A673 (cell line): ENCODE results near the gene NOX4. TPM values are rescaled to one million over a fixed set of nuclear protein-coding genes. Genes with fewer than 3 reads are reported as not detected.

Experiments used
- BruUV-seq: library from RNA; stranded (reverse); fragments of 400-500 nt; replicated peaks from 2 replicates; lab custom pipeline; 2021; lab: Mats Ljungman, UMichigan
- CTCF ChIA-PET: fragments of 300-600 bp; sonication (Branson Sonifier 250); formaldehyde crosslinking; loops from one replicate; lab custom pipeline; 2022; ENCODE audit warnings: antibody characterized with exemption; lab: Charles Lee
- POLR2A ChIA-PET: fragments of 300-600 bp; sonication (Branson Sonifier 250); formaldehyde crosslinking; loops from one replicate; lab custom pipeline; 2022; ENCODE audit warnings: antibody characterized with exemption; ENCODE audit not compliant: low non-redundant PET; lab: Charles Lee
- DNase-seq: peaks from one replicate; pipeline ENCODE4 v3.0.0-alpha.2; 2015; ENCODE audit warnings: low spot score
- H3K27ac ChIP-seq: fragments of 200-600 bp; sonication (generic); 2 replicates; pipeline ENCODE4 v1.5.1; 2016; ENCODE audit warnings: mixed run types, low read depth, mild to moderate bottlenecking, mixed read lengths, antibody characterized with exemption, low read length; ENCODE audit not compliant: poor library complexity, severe bottlenecking
- H3K27me3 ChIP-seq: fragments of 200-600 bp; sonication (generic); replicated peaks from 2 replicates; pipeline ENCODE4 v1.6.1; 2017; ENCODE audit warnings: mixed run types, low read depth, mild to moderate bottlenecking, mixed read lengths, antibody characterized with exemption, low read length; ENCODE audit not compliant: insufficient read depth, poor library complexity
- H3K36me3 ChIP-seq: fragments of 200-600 bp; sonication (generic); 2 replicates; pipeline ENCODE4 v1.6.1; 2016; ENCODE audit warnings: mixed run types, mild to moderate bottlenecking, mixed read lengths, antibody characterized with exemption, low read length; ENCODE audit not compliant: insufficient read depth, poor library complexity, severe bottlenecking
- H3K4me1 ChIP-seq: fragments of 200-600 bp; sonication (generic); 2 replicates; pipeline ENCODE4 v1.6.1; 2017; ENCODE audit warnings: mixed run types, mild to moderate bottlenecking, mixed read lengths, antibody characterized with exemption, low read length; ENCODE audit not compliant: insufficient read depth, poor library complexity, severe bottlenecking
- H3K4me3 ChIP-seq: fragments of 200-600 bp; sonication (generic); 2 replicates; pipeline ENCODE4 v1.5.1; 2016; ENCODE audit warnings: low read depth, mixed run types, mild to moderate bottlenecking, mixed read lengths, low read length; ENCODE audit not compliant: poor library complexity, severe bottlenecking
- H3K9me3 ChIP-seq: fragments of 200-600 bp; sonication (generic); 2 replicates; pipeline ENCODE4 v1.6.1; 2016; ENCODE audit warnings: mixed run types, low read depth, mild to moderate bottlenecking, mixed read lengths, antibody characterized with exemption, low read length; ENCODE audit not compliant: poor library complexity, severe bottlenecking
- EZH2 ChIP-seq: fragments of 200-600 bp; sonication (generic); IDR thresholded peaks from 2 replicates; pipeline ENCODE4 v1.6.1; 2017; ENCODE audit warnings: borderline replicate concordance, low read depth, mild to moderate bottlenecking, mixed read lengths, antibody characterized with exemption, low read length; ENCODE audit not compliant: poor library complexity, severe bottlenecking
- intact Hi-C: fragments of 100-400 bp; cut with micrococcal nuclease; formaldehyde crosslinking; loops from one replicate; pipeline ENCODE4 v1.10.0; 2022; ENCODE audit not compliant: unreplicated experiment
- total RNA-seq: library from RNA; stranded (reverse); gene quantifications from 2 replicates; pipeline ENCODE4 v1.2.3, GENCODE V29; 2021
- TF ChIP-seq, protein P1 (sequence below): fragments of 300-800, 200-600 bp; sonication (generic); conservative IDR thresholded peaks from 2 replicates; pipeline ENCODE4 v1.5.1; 2017; ENCODE audit warnings: low read depth, mild to moderate bottlenecking, antibody characterized with exemption, low read length, moderate library complexity, mixed read lengths

Gene NOX4
- total RNA-seq, 1 experiment from 2014 or later = 0.19 TPM

DNA sequence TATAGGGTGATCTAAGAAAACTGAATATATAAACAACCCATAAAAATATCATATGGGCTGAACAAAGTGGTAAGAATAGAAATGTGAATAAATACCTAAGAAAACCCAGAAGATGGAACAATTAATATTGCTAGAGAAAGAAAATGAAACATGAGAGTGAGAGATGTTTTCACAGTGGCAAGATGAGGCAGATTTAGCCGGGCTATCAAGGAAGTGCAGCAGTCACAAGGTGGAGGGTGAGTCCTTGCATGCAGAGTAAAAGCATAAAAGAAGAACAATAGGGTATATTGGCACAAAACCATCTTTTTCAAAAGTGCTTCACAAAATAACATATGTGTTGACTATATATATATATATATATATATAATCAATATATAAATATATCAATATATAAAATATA, 49.6 kb downstream of the NOX4 start:
- DNase-seq = no peak
- H3K4me1 ChIP-seq = peaks cover 17% of the 10 kb centered on the region
- TF ChIP-seq, protein P1, sequence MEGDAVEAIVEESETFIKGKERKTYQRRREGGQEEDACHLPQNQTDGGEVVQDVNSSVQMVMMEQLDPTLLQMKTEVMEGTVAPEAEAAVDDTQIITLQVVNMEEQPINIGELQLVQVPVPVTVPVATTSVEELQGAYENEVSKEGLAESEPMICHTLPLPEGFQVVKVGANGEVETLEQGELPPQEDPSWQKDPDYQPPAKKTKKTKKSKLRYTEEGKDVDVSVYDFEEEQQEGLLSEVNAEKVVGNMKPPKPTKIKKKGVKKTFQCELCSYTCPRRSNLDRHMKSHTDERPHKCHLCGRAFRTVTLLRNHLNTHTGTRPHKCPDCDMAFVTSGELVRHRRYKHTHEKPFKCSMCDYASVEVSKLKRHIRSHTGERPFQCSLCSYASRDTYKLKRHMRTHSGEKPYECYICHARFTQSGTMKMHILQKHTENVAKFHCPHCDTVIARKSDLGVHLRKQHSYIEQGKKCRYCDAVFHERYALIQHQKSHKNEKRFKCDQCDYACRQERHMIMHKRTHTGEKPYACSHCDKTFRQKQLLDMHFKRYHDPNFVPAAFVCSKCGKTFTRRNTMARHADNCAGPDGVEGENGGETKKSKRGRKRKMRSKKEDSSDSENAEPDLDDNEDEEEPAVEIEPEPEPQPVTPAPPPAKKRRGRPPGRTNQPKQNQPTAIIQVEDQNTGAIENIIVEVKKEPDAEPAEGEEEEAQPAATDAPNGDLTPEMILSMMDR = no peak
- TF ChIP-seq EZH2 = no peak
- no TSS peak for BruUV-seq
- no peaks in the 10 kb centered on the region for H3K27me3 ChIP-seq
- CTCF ChIA-PET = interaction anchor here (0.5 kb wide), 1 partner anchor 1718 kb away, joined by 3 read pairs; no protein-coding TSS in a partner anchor
- no peaks in the 10 kb centered on the region for H3K9me3 ChIP-seq
- intact Hi-C loops = no loop called here
- no peak overlapping the region for H3K27ac ChIP-seq
- H3K4me3 ChIP-seq = no peak overlapping the region
- POLR2A ChIA-PET = no interaction called here
- no peaks in the 10 kb centered on the region for H3K36me3 ChIP-seq

DNA sequence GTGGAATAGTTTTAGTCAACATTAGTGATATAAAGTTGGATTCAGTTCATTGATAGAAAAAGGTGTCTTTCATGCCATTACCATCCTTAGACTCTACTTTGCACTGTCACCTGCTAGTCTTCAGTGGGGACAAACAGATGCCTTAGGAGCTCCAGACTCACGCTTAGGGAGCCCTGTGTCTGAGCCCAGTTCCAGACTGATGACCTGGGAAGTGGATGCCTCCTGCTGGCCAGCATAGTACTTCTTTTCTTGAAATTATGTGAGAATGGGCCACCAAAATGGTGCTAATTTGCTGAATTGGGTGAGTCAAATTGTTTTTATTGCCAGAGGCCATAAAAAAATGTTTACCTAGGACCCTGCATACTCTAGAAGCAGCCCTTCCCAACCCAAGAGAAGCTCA, 53.9 kb downstream of the NOX4 start:
- Histone ChIP-seq H3K4me1 (peaks cover 16% of the 10 kb centered on the region), H3K4me3 (no peak overlapping the region), H3K36me3 (no peaks in the 10 kb centered on the region), H3K9me3 (no peaks in the 10 kb centered on the region), H3K27ac (no peak overlapping the region), H3K27me3 (no peaks in the 10 kb centered on the region)
- ChIA-PET POLR2A (no interaction called here), CTCF (no interaction called here)
- DNase-seq = no peak
- intact Hi-C loops = no loop called here
- BruUV-seq = no TSS peak
- TF ChIP-seq EZH2 = no peak
- TF ChIP-seq, protein P1 = peak; percentile 19; the same call in 1 of the 2 replicates

DNA sequence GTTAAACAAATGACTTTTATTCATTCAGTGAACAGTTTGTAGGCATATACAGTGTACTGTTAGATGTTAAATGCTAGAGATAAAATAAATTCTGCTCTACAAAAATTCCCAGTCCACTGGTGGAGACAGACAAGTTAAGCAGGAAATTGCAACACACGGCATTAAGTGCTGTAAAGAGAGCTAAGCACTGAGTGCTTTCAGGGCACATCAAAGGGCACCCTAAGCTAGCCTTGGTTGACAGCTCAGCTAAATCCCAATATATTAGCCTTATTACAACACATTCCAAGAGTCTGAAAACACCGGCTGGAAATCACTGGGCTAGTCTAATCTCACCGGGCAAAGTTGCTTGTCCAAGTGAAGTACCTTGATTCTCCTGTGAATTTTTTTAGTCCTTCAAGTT, 55.1 kb downstream of the NOX4 start:
- no peak overlapping the region for H3K27ac ChIP-seq
- no peaks in the 10 kb centered on the region for H3K36me3 ChIP-seq
- TF ChIP-seq, protein P1 = no peak
- no peak for TF ChIP-seq EZH2
- no peak overlapping the region for H3K4me3 ChIP-seq
- no TSS peak for BruUV-seq
- peak; percentile 92 for DNase-seq
- POLR2A ChIA-PET = no interaction called here
- no peaks in the 10 kb centered on the region for H3K9me3 ChIP-seq
- no peaks in the 10 kb centered on the region for H3K27me3 ChIP-seq
- intact Hi-C loops = no loop called here
- peaks cover 16% of the 10 kb centered on the region for H3K4me1 ChIP-seq
- CTCF ChIA-PET = no interaction called here
